Neural progenitor cell (in vitro differentiated cells): Measurements from ENCODE around the gene ZNF516. TPM values are rescaled to one million over a fixed set of nuclear protein-coding genes. Genes with fewer than 3 reads are reported as not detected.
A peak's percentile ranks its signal among the peaks of the same experiment; 100 is the strongest.

ENCODE experiments used
- DNase-seq: peaks from one replicate; pipeline ENCODE4 v3.0.0-alpha.2; 2016; ENCODE audit warnings: low spot score
- H2AFZ ChIP-seq: fragments of 200-600 bp; sonication (generic); replicated peaks from 2 replicates; pipeline ENCODE4 v1.6.1; 2016; ENCODE audit warnings: antibody characterized with exemption
- H3F3A ChIP-seq: fragments of 200-600 bp; sonication (generic); 2 replicates; pipeline ENCODE4 v1.6.1; 2016; ENCODE audit warnings: antibody characterized with exemption, low read depth
- H3K27ac ChIP-seq: fragments of 200-600 bp; sonication (generic); 2 replicates; pipeline ENCODE4 v1.5.1; 2016; ENCODE audit warnings: mild to moderate bottlenecking
- H3K27me3 ChIP-seq: fragments of 200-600 bp; sonication (generic); 2 replicates; pipeline ENCODE4 v1.6.1; 2016; ENCODE audit warnings: mild to moderate bottlenecking, moderate library complexity
- H3K36me3 ChIP-seq: fragments of 200-600 bp; sonication (generic); 2 replicates; pipeline ENCODE4 v1.5.1; 2016
- H3K4me1 ChIP-seq: fragments of 200-600 bp; sonication (generic); 2 replicates; pipeline ENCODE4 v1.6.1; 2016; ENCODE audit warnings: mixed run types
- H3K4me2 ChIP-seq: fragments of 200-600 bp; sonication (generic); 2 replicates; pipeline ENCODE4 v1.6.1; 2016
- H3K4me3 ChIP-seq: fragments of 200-600 bp; sonication (generic); 2 replicates; pipeline ENCODE4 v1.5.1; 2016
- H3K79me2 ChIP-seq: fragments of 200-600 bp; sonication (generic); 2 replicates; pipeline ENCODE4 v1.6.1; 2016; ENCODE audit warnings: low read depth
- H3K9ac ChIP-seq: fragments of 200-600 bp; sonication (generic); 2 replicates; pipeline ENCODE4 v1.6.1; 2016
- H3K9me3 ChIP-seq: fragments of 200-600 bp; sonication (generic); 2 replicates; pipeline ENCODE4 v1.5.1; 2016; ENCODE audit warnings: low read depth
- H4K20me1 ChIP-seq: fragments of 200-600 bp; sonication (generic); 2 replicates; pipeline ENCODE4 v1.6.1; 2016; ENCODE audit warnings: low read depth
- H3K27ac Mint-ChIP-seq: 3 replicates; pipeline ENCODE4 v1.8.0; 2021; ENCODE audit warnings: mixed read lengths
- H3K27me3 Mint-ChIP-seq: 2 replicates; pipeline ENCODE4 v1.8.0; 2022; ENCODE audit warnings: low read depth, mild to moderate bottlenecking, inconsistent platforms, moderate library complexity, mixed read lengths; ENCODE audit not compliant: insufficient read depth
- H3K36me3 Mint-ChIP-seq: 3 replicates; pipeline ENCODE4 v1.8.0; 2021; ENCODE audit warnings: mixed read lengths
- H3K4me1 Mint-ChIP-seq: 3 replicates; pipeline ENCODE4 v1.8.0; 2021; ENCODE audit warnings: mixed read lengths
- H3K4me3 Mint-ChIP-seq: 3 replicates; pipeline ENCODE4 v1.8.0; 2021; ENCODE audit warnings: mild to moderate bottlenecking, moderate library complexity, mixed read lengths
- H3K9me3 Mint-ChIP-seq: 3 replicates; pipeline ENCODE4 v1.8.0; 2020; ENCODE audit warnings: mixed read lengths
- CTCF ChIP-seq: fragments of 200-600 bp; sonication (generic); IDR thresholded peaks from 2 replicates; pipeline ENCODE4 v1.5.1; 2017; ENCODE audit warnings: antibody characterized with exemption, mild to moderate bottlenecking
- EZH2 ChIP-seq: fragments of 200-600 bp; sonication (generic); IDR thresholded peaks from 2 replicates; pipeline ENCODE4 v1.6.1; 2017; ENCODE audit warnings: antibody characterized with exemption, mild to moderate bottlenecking, moderate library complexity
- EZH2phosphoT487 ChIP-seq: fragments of 200-600 bp; sonication (generic); IDR thresholded peaks from 2 replicates; pipeline ENCODE4 v1.6.1; 2017; ENCODE audit warnings: antibody characterized with exemption
- total RNA-seq: library from RNA; depleted of rRNA; stranded (reverse); fragments of >200 nt; gene quantifications from 2 replicates; pipeline ENCODE4 v1.2.3, GENCODE V29; 2015; ENCODE audit warnings: low replicate concordance

Gene ZNF516
- total RNA-seq, 1 donor from 2014 or later = 45.5 TPM

GRCh38 chr18:76428396-76429261 lies 66.4 kb downstream of the ZNF516 start:
- Histone ChIP-seq H3K9me3 (no peaks in the 10 kb centered on the region), H3K27ac (no peak overlapping the region), H3K79me2 (peaks cover 93% of the 10 kb centered on the region), H3K9ac (no peak overlapping the region), H3K4me2 (no peak overlapping the region), H3K4me1 (peaks cover 10% of the 10 kb centered on the region), H3F3A (no peaks in the 10 kb centered on the region), H3K27me3 (no peaks in the 10 kb centered on the region), H4K20me1 (peaks cover 96% of the 10 kb centered on the region), H2AFZ (no peak overlapping the region), H3K4me3 (no peak overlapping the region), H3K36me3 (no peaks in the 10 kb centered on the region)
- TF ChIP-seq EZH2phosphoT487 = no peak
- no peak for TF ChIP-seq EZH2
- TF ChIP-seq CTCF = no peak
- Mint-ChIP-seq H3K27ac (no peak overlapping the region), H3K9me3 (peaks cover 32% of the 10 kb centered on the region), H3K36me3 (peaks cover 44% of the 10 kb centered on the region), H3K27me3 (peaks cover 6% of the 10 kb centered on the region), H3K4me3 (no peak overlapping the region), H3K4me1 (peaks cover 45% of the 10 kb centered on the region)
- DNase-seq = no peak

GRCh38 chr18:76426737-76427305 lies 68.2 kb downstream of the ZNF516 start:
- H3K27ac ChIP-seq = no peak overlapping the region
- H3K4me3 ChIP-seq = no peak overlapping the region
- no peak overlapping the region for H3K9ac ChIP-seq
- Mint-ChIP-seq H3K9me3 (peaks cover 16% of the 10 kb centered on the region), H3K4me3 (no peak overlapping the region), H3K4me1 (peaks cover 54% of the 10 kb centered on the region), H3K27ac (no peak overlapping the region), H3K27me3 (peaks cover 6% of the 10 kb centered on the region), H3K36me3 (peaks cover 28% of the 10 kb centered on the region)
- no peaks in the 10 kb centered on the region for H3F3A ChIP-seq
- H3K79me2 ChIP-seq = peaks cover 92% of the 10 kb centered on the region
- no peak overlapping the region for H3K4me2 ChIP-seq
- H3K36me3 ChIP-seq = no peaks in the 10 kb centered on the region
- TF ChIP-seq EZH2 (no peak), CTCF (peak; percentile 89)
- peak; percentile 70 for DNase-seq
- peaks cover 10% of the 10 kb centered on the region for H3K4me1 ChIP-seq
- no peaks in the 10 kb centered on the region for H3K27me3 ChIP-seq
- peaks cover 96% of the 10 kb centered on the region for H4K20me1 ChIP-seq
- H2AFZ ChIP-seq = no peak overlapping the region
- H3K9me3 ChIP-seq = no peaks in the 10 kb centered on the region

- DNase-seq = no peak
- H2AFZ ChIP-seq = no peak overlapping the region
- H3K9ac ChIP-seq = no peak overlapping the region
- no peak overlapping the region for H3K27ac ChIP-seq
- no peak overlapping the region for H3K4me3 Mint-ChIP-seq
- H3K27ac Mint-ChIP-seq = peak overlapping the region; percentile 87
- H3K27me3 ChIP-seq = no peaks in the 10 kb centered on the region
- H3K9me3 ChIP-seq = no peaks in the 10 kb centered on the region
- peaks cover 92% of the 10 kb centered on the region for H3K79me2 ChIP-seq
- peaks cover 96% of the 10 kb centered on the region for H4K20me1 ChIP-seq
- H3K4me1 ChIP-seq = peaks cover 10% of the 10 kb centered on the region
- peaks cover 25% of the 10 kb centered on the region for H3K36me3 Mint-ChIP-seq
- peaks cover 51% of the 10 kb centered on the region for H3K4me1 Mint-ChIP-seq
- no peak overlapping the region for H3K4me3 ChIP-seq
- H3K36me3 ChIP-seq = no peaks in the 10 kb centered on the region
- no peaks in the 10 kb centered on the region for H3F3A ChIP-seq
- H3K9me3 Mint-ChIP-seq = peaks cover 7% of the 10 kb centered on the region
- H3K27me3 Mint-ChIP-seq = peaks cover 6% of the 10 kb centered on the region
- H3K4me2 ChIP-seq = peak overlapping the region; percentile 12
- no peak for TF ChIP-seq CTCF
- TF ChIP-seq EZH2phosphoT487 = no peak
- no peak for TF ChIP-seq EZH2
Measured at GRCh38 chr18:76425146-76426131, 69.6 kb downstream of the ZNF516 start.
